ENCODE measurements around the gene S100P.
A peak's percentile ranks its signal among the peaks of the same experiment; 100 is the strongest.
"Not testable (repeated sequence)": the region's sequence is repeated elsewhere in the genome, so short reads cannot be mapped to it uniquely, and the experiment has no call there.

The S100P gene

DNA sequence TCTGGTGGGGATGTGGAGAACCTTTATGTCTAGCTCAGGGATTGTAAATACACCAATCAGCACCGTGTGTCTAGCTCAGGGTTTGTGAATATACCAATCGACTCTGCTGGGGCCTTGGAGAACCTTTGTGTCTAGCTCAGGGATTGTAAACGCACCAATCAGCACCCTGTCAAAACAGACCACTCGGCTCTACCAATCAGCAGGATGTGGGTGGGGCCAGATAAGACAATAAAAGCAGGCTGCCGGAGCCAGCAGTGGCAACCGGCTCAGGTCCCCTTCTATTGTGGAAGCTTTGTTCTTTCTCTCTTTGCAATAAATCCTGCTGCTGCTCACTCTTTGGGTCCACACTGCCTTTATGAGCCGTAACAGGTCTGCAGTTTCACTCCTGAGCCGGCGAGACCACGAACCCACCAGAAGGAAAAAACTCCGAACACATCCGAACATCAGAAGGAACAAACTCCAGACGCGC, 20.5 kb upstream of the S100P start:
- not testable (repeated sequence) for DNase-seq (ENCODE audit: low read depth)

DNA sequence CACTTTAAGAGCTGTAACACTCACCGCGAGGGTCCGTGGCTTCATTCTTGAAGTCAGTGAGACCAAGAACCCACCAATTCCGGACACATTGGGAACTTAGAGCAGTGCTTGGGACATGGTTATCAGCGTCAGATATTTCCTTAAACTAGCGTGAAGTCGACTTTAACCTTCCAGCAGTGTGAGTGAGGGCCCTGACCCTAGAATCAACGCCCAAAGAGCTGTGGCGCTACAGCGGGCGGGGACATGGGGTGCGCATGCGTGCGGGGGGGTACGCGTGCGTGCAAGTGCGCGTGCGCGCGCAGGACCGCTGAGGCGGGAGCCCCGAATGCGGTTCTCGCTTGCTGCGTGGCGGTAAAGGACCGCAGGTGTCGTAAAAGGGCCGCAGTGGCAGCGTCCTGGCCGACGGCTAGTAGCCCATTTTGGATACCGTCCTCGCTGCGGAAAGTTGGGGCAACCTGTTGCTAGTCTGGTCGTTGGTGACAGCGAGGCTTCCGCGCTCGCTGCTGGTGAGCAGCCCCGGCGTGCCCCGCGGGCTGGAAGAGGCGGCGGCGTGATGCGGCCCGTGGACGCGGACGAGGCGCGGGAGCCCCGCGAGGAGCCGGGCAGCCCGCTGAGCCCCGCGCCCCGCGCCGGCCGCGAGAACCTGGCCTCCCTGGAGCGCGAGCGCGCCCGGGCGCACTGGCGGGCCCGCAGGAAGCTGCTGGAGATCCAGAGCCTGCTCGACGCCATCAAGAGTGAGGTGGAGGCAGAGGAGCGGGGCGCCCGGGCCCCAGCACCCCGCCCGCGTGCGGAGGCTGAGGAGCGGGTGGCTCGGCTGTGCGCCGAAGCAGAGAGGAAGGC, 19.8 kb upstream of the S100P start:
- peak; percentile 86 for DNase-seq (ENCODE audit: low read depth)

DNA sequence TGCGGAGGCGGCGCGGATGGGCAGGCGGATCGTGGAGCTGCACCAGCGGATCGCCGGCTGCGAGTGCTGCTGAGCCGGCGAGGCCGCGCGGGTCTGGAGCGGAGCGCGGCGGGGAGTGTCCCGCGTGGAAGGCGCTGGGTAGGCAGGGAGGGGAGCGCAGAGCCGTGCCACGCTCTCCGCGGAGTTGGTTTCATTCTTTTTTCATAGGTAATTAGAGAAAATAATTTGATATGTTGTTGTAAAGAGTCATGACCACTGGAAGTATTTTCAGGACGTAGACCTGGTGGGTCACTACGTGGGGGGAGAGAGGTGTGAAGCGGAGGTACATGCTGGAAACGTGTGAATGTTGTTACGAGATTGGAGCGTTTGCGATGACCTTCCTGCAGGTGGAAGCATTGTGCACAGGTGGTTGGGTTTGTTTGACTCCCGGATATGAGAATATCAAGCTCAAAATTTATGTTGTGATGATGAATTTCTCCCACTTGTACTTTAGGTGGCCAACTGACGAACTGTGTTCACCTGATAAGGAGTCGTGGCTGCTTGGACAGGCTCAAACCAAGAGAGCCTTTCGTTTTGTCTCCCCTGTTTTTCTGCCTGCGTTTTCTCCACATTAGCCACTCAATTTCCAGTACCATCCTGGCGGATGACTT, 19.1 kb upstream of the S100P start:
- no peak for DNase-seq (ENCODE audit: low read depth)

DNA sequence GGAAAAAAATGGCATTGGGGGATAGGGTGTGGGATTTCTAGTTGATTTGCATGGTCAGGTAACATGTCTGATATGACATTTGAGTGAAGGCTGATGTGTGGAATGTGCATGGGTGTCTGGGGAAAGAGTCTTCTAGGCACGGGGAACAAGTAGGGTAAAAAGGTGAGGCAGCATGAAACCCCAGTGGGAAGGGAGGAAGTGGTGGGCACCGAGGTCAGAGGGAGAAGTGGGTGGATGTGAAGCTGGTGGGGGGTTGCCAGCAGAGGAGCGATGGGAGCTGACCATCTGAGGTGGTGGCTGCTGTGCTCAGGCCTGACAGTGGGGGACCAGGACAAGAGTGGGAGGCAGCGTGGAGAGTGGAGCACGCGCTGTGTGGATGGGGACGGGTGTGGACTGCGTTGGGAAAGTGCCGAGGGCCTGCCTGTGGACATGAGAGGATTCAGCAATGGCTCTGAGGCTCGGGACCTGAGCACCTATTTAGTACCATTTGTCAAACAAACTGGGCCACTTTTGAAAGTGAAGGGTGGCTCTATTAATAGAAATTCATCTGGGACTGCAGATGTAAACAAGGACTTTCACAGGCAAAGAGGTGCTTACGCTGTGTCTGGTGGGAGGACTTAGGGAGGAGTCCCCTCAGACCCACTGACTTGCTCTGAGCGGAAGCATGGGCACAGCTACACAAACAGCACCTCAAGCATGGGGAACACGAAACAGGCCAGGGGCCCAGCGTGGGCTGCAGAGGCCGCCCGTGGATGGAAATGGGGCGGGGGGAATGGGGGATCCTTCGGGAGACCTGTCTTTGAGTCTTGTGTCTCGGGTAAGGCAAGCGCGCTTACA, 16.7 kb upstream of the S100P start:
- DNase-seq (ENCODE audit: low read depth), result no peak

DNA sequence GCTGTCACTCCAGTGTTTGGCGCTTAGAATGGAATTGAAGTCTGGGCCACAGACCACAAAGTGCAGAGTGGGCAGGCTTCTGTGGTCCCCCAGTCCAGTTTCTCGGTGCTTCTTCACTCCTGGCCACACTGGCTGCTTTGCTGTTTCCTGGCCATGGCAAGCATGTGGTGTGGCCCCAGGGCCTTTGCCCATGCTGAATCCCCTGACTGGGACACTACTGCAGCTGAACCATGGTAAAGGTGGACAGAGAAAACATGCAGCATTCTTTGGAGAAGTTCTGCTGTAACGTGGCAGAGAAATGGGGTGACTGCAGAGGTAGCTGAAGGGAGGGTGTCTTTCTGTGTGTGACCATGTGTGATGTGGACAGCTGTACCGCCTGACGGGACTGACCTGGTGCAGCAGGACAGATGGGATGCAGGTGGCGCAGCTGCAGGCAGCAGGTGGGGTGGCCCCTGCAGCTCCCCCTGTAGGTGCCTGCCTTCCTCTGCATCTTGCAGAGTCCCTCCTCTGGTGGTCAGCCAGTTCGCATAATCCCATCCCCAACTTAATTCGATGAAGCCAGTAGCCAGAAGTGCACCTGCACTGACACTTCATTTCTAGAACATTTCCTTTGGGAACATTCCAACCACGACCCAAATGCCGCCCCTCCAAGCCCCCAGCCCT, 13.2 kb upstream of the S100P start:
- DNase-seq (ENCODE audit: low read depth), result no peak

DNA sequence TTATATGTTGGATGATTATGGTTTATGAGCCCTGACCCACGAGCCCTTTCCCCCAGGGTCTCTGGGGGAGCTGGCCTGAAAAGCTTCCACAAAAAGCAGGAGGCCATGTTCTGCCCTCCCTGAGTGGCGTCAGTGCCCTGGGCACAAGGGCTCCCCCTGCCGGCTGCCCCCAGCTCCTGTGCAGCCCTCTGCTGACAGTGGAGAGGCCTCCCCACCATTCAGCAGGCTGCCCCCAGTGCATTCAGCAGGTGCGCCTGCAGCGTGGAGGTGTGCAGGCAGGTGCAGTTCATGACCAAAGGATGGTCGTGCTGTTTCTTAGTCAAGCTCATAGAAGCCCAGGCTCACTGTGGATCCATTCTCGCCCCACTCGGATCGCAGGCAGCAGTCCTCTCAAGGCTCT, 12.5 kb upstream of the S100P start:
- DNase-seq (ENCODE audit: low read depth), result no peak

DNA sequence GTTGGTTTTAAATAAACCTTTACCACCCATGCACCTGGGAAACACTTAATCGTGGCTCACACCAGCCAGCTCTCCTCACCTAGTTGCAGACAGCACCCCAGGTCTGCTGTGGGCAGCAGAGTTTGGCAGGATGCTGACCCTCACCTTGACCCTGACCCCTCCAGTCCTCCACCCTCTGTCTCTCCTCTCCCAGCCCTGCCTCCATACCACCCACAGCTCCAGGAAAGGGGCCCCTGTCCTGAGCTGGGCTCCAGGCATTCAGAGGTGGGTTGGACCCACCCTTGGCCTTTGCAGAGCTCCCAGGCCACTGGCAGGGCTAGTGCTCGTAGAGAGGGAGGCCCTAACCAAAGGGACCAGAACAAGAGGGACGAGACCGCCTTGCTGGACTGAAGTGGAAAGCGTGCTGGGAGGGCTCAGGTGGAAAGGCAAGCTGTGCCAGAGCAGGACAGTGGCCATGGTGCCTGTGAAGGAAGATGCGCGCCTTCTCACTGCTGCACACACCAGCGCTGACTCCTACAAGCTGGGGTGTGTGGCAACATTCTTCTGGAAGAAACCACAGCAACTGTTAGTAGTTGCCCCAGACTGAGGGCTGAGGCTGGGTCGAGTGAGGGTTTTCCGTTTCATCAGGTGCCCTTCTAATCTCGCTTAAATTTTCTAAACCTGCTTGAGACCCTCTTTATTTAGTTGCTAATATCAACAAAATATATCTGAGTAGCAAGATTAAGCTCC, 10.7 kb upstream of the S100P start:
- no peak for DNase-seq (ENCODE audit: low read depth)

DNA sequence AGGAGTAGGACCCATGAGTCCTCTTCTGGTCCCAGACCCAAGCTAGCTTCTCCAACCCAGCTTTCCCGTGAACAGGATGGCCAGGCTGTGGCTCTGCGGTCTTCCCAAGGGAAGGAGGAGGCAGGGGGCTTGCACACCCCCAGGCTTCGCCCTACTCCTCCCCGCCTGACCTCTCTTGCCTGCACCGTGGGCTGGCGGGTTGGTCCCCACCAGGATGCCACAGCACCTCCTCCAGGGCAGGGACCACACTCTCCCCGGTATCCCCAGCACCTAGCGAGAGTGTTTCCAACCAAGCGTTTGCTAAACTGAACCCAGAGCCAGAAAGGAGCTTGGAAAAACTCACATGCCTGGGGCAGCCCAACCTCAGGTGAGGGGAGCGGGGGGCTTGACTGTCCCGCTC, 9.0 kb upstream of the S100P start:
- DNase-seq (ENCODE audit: low read depth), result no peak

DNA sequence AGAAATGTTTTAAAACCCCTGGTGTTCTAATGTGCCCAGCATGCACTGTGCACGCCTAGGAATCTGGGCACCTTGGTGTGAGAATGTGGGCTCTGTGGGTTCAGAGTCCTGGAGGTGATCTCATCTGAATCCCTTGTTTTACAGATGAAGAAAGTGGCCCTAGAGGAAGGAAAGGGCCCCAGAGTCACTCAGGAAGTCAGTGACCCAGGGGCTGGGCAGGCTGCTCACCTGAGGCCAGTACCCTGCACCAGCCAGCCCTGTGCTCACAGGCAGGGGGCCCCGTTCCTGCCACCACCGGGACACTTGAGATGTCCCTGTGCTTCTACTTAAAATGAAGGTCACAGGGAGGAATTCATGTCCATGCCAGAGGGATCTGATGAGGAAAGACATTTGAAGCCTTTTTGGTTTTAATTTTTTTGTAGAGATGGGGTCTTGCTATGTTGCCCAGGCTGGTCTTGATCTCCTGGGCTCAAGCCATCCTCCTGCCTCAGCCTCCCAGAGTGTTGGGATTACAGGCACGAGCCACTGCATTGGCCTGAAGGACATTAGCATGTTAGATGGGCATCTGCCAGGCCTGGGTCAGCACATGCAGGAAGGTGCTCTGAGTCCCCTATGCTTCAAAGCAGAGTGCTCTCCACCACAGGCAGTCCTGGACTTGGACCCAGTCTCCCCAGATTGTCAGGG, 7.4 kb upstream of the S100P start:
- no peak for DNase-seq (ENCODE audit: low read depth)

DNA sequence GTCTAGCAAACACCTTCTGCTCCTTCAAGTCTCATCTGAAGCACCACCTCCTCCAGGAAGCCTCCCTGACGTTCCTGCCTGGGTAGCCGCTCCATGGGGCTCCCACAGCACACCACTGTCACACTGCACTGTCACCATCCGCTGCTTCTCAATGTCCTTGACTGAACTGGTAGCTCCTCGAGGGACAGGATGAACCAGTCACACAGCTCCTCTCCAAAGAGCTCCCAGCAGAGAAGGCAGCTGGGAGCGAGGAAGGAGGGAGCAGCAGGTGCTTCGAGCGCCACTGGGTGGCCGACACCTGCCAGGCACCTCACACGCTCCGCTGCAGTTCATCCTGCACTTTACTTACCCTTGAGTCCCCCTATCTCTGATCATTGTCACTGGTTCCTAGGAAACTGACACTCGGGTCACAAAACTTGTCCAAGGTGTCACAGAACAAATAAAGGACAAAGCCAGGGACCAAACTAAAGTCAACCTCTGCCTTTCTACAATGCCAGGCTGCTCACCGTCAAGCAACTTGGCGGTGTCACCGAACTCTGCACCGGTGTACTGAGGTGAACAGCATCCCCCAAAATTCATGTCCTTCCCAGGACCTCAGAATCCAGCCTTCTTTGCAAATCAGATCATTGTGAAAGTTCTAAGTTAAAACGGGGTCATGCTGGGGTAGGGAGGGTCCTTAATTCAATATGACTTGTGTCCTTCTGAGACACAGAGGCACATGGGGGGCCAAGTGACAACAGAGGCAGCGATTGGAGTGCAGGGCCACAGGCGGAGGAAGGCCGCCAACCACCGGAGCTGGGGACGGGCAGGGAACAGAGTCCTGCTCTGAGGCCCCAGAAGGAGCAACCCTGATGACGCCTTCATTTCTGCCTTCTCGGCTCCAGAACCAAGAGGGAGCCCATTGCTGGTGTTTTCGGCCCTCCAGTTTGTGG, 5.5 kb upstream of the S100P start:
- DNase-seq (ENCODE audit: low read depth), result no peak

DNA sequence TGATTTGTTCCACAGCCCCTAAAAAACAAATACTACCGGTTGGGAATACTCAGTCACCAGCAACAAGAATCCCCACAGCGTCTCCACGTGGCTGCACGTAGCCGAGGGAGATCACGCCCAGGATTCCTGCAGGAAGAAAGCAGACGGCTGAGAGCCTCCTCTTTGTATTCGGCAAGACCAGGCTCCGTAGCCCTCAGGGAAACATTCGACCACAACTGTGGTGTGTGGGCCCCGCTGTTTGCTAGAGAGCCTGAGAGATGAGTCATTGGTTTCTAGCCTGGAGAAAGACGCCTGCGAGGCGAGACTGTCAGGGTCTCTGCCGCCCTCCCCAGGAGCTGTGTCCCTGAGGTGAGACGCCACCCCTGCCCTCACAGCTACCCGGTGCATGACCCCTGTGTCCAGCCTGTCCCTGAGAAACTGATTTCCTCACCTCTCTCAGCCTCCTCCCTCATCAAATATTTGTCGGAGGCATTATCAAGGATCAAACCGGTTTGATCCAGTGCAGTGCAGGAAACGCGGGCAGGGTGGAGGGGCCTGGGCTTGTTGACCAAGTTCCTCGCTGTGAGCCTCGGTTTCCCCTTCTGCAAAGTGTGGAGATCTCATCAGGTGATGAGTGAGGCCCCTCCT, 4.7 kb upstream of the S100P start:
- peak; percentile 54 for DNase-seq (ENCODE audit: low read depth)

DNA sequence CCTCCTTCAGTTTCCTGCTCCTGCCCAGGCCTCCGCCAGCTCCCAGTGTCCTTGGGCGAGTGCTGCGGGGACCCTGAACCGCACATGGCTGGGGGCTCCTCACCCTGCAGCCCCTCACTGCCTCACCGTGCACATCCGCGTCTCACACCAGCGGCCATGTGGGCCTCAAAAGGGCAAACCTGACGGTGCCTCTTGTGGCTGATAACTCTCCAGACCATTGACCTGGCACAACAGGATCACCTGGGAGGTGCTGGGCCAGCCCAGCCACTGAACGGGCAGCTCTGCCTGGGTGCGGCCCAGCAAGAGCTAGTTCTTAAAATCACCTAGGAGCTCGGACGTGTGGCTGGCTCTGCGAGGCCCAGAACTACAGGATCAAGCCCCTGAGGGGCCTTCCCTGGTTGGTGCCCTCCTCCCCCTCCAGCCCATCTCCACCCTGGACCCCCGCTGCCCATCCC, 4.1 kb upstream of the S100P start:
- no peak for DNase-seq (ENCODE audit: low read depth)

DNA sequence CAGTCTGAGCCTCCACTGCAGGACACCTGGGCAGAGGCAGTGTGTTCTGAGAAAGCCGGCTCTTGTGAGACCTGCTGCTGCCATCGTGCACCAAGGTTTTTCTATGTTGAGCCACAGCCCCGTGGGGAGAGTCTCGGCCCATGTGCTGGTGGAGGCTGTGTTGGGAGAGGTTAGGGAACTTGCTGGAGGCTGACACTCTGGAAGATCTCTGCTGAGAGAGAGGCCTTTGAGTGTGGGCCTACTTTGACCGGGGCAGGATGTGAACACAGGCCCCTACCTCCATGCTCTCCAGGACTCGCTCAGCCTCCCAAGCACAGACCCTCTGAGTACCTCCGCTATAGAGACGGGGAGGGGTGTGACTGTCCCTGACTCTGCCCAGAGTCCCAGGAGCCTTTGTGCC, 1.3 kb upstream of the S100P start:
- no peak for DNase-seq (ENCODE audit: low read depth)

DNA sequence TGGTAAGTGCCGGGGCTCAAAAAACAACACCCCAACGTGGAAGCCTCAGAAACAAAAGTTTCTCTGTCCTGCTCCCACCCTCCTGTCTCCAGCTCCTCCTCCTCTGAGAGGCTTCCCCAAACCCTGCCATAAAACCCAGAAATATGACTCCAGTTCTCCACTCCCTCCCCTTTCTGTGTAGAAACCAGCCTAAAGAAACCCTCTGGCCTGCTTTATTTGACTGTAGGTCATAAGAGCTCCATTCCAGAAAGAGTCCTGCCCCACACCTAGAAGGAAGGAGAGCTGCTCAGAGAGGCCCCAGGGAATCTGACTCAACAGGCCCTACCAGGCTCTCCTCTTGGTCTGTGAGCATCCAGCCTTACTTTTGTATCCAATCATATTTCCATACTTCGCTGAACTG, 872 bp upstream of the S100P start:
- no peak for DNase-seq (ENCODE audit: low read depth)

DNA sequence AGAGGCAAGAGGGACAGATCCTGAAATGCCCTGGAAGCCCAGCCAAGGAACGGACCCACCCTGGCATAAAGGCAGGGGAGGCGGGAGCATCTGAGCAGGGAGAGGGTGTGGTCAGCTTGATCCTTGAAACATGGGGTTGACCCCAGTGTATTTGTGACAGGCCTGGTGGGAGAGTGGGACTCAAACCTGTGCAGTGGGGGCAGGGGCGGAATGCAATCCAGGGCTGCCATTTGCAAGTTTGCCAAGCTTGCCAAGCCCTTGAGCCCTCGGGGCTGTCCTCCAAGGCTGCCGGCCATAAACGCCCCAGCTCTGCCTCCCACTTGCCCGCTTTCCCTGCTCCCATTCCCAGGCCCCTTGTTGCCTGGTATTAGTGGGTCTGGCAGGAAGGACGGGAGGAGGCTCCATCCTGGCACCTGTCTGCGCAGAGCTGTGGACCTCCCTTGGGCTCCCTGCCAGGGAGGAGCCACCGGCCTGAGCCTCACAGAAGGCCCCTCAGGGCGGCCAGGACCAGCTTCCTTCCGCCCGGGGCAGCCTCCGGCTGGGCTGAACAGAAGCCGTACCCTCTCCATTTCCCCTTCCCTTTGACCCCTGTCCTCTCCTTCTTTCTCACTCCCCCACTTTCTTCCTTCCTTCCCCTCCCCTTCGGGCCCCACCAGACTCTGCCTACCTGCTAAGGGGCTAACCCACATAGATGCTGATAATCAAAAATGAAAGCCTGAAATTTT, 661 bp downstream of the S100P start:
- DNase-seq (ENCODE audit: low read depth), result no peak

DNA sequence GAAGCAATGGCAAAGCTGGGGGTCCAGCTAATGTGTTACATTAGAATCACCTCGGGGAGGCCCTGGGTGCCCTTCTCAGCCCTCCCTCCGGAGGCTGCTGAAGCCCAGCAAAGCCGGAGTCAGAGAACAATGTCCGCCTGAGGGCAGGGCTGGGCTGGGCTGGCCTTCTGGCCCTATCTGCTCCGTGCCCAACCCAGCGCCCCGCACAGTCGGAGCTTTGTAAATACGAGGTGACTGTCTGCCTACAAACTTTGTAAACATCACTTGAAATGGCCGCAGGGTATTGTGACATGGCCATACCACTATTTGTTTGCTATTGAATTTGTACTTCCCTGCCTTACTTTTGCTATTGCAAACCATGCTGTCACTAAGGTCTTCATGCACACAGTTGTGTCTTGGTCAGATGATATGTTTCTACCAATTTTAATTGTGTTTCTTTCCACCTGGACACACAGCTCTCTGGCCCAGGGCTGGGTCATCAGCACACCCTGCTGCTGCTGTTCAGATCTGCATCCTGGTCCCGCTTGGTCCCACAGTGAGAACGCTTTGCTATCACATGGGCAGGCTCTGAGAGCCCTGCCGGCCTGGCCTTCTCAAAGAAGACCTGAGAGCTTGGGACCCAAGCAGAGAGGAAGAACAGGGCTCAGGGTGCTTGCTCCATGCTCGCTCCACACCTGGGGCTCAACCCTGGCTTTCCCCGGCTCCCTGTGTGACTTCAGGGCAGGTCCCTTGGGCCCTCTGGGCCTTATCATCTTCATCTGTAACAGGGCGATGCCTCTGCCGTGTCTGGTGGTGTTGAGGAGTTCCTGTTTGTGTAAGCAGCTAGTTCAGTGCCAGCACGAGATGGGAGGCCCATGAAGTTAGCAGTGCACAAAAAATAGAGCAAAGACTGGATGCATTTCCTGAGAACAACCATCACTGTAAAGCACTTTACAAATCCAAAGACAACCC, 2.3 kb downstream of the S100P start:
- no peak for DNase-seq (ENCODE audit: low read depth)

DNA sequence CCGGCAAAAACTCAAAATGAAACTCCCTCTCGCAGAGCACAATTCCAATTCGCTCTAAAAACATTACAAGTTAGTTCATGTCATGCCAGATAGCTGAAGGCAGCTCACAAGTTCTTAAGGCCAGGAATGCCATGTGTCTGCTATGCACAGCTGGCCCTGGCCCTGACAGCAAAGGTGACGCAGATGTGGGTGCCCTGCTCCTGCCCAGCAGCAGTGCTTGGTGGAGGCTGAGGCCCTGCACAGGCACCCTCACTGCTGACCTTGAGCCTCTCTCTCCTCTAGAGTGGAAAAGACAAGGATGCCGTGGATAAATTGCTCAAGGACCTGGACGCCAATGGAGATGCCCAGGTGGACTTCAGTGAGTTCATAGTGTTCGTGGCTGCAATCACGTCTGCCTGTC, 2.9 kb downstream of the S100P start:
- no peak for DNase-seq (ENCODE audit: low read depth)
